Astrocyte of the cerebellum (primary cell): Measurements from ENCODE around the gene OR8D2.
"Not testable (repeated sequence)": the region's sequence is repeated elsewhere in the genome, so short reads cannot be mapped to it uniquely, and the experiment has no call there.

Source experiments
- DNase-seq: peaks from one replicate; pipeline ENCODE4 v3.0.0-alpha.2; 2011; ENCODE audit warnings: low read depth
- H3K4me3 ChIP-seq: 2 replicates; pipeline ENCODE4 v1.5.1; 2011; ENCODE audit warnings: mild to moderate bottlenecking, low read depth, low read length, moderate library complexity
- in situ Hi-C: cut with HindIII; loops from 2 replicates; pipeline ENCODE4 v1.10.0; 2017; ENCODE audit warnings: low sequenced_read_pairs
- TF ChIP-seq, protein P1 (sequence below): IDR thresholded peaks from 2 replicates; pipeline ENCODE4 v1.5.1; 2012; ENCODE audit warnings: low read length, low read depth, moderate library complexity, mild to moderate bottlenecking; ENCODE audit errors: missing control alignments

OR8D2 gene

DNA sequence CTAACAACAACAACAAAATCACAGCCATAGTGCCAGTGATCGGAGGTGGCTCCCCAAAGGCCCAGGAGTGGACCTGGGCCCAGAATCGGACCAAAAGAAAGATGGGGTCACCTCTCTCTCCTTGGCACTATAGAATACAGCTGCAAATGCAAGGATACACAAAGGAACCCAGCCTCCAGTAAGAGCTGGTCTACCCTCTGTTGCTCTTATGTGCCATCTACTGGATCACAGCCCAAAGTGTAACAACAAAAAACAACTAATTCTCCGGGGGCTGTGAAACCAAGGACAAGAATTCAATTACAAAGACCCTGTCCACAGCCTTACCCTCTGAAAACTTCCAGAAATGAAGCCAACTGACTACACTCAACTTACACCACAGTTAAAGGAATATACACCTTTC is 42.2 kb downstream of the OR8D2 start:
- no peak for DNase-seq
- no peak overlapping the region for H3K4me3 ChIP-seq
- TF ChIP-seq, protein P1, sequence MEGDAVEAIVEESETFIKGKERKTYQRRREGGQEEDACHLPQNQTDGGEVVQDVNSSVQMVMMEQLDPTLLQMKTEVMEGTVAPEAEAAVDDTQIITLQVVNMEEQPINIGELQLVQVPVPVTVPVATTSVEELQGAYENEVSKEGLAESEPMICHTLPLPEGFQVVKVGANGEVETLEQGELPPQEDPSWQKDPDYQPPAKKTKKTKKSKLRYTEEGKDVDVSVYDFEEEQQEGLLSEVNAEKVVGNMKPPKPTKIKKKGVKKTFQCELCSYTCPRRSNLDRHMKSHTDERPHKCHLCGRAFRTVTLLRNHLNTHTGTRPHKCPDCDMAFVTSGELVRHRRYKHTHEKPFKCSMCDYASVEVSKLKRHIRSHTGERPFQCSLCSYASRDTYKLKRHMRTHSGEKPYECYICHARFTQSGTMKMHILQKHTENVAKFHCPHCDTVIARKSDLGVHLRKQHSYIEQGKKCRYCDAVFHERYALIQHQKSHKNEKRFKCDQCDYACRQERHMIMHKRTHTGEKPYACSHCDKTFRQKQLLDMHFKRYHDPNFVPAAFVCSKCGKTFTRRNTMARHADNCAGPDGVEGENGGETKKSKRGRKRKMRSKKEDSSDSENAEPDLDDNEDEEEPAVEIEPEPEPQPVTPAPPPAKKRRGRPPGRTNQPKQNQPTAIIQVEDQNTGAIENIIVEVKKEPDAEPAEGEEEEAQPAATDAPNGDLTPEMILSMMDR = no peak
- in situ Hi-C loops = no loop called here

- no peak overlapping the region for H3K4me3 ChIP-seq
- DNase-seq = no peak
- TF ChIP-seq, protein P1 = no peak
- in situ Hi-C loops = no loop called here
These were observed 42.8 kb downstream of the OR8D2 start for GRCh38 chr11:124277207-124277606.

GRCh38 chr11:124276081-124276480 is 43.9 kb downstream of the OR8D2 start:
- DNase-seq = peak; percentile 59
- in situ Hi-C loops = no loop called here
- TF ChIP-seq, protein P1 = no peak
- no peak overlapping the region for H3K4me3 ChIP-seq

DNA sequence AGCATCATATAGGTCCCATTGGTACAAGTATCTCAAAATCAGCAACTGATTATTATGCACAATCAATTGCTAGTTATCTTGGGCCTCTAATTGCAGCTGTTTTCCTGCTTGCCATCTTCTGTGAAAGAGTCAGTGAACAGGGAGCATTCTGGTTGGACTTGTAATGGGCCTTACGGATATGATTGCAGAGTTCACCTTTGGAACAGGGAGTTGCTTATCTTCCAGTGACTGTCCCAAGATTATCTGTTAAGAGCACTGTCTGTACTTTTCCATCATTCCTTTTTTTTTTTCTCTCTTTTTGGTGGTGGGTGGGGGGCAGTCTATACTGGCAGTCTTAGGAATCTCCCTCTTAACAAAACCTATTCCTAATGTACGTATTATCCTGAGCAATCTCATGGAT is 46.0 kb downstream of the OR8D2 start:
- in situ Hi-C loops = no loop called here
- DNase-seq = no peak
- TF ChIP-seq, protein P1 = no peak
- no peak overlapping the region for H3K4me3 ChIP-seq

- DNase-seq, in situ Hi-C loops, H3K4me3 ChIP-seq: not testable (repeated sequence)
These were observed 49.1 kb downstream of the OR8D2 start for GRCh38 chr11:124270886-124271285.
